ENCODE measurements around the gene PRR27. TPM values are rescaled to one million over a fixed set of nuclear protein-coding genes. Genes with fewer than 3 reads are reported as not detected.
"Not testable (repeated sequence)": the region's sequence is repeated elsewhere in the genome, so short reads cannot be mapped to it uniquely, and the experiment has no call there.

The PRR27 gene
- total RNA-seq, 1 experiment from 2014 or later: not detected

DNA sequence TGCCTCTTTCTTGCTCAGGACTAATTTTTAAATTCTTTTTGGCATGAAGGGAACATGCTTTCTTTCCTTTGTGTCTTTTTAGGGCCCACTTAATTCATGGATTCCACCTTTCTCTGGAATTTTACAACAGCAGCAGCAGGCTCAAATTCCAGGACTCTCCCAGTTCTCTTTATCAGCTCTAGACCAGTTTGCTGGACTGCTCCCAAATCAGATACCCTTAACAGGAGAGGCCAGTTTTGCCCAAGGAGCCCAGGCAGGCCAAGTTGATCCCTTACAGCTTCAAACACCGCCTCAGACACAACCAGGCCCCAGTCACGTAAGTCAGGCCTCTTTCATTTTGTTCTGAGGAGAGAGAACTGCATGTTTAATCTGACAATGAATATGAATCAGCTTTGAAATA, 43.8 kb downstream of the PRR27 start:
- no peak for DNase-seq (ENCODE audit: low read depth)

DNA sequence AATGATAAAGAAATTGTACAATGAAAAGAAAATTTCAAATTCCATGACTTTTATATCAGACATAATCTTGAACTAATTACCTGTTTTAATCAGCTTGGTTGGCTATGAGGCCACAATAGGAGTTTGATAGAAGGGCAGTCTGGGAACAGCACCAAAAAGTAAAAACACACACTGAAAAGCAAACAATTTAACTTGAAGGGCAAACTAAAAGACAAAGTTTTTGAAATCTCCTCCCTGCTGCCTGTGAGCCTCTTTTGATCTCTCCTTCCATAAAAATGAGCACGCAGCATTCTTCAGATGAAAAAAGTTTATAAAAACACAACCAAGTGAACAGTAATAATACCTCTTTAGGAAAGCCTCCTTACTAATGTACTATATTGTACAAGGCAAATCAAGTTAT, 49.6 kb downstream of the PRR27 start:
- DNase-seq (ENCODE audit: low read depth): no peak

- not testable (repeated sequence) for DNase-seq (ENCODE audit: low read depth)
Measured at GRCh38 chr4:70212752-70213151, 58.7 kb downstream of the PRR27 start.

Other genes starting within 250 kb of the PRR27 start
- gene CSN1S1, start 223.2 kb upstream of the PRR27 start, total RNA-seq (2014; rRNA removed; shearing (Covaris generic)): not detected in 2 replicates
- not detected in 2 replicates for gene CSN2, start 188.5 kb upstream of the PRR27 start, total RNA-seq (2014; rRNA removed; shearing (Covaris generic))
- not detected in 2 replicates for gene STATH, start 158.3 kb upstream of the PRR27 start, total RNA-seq (2014; rRNA removed; shearing (Covaris generic))
- 0.80 and 1.1 TPM in 2 replicates for gene HTN3, start 125.8 kb upstream of the PRR27 start, total RNA-seq (2014; rRNA removed; shearing (Covaris generic))
- 0.19 TPM in 1 of 2 replicates, not detected in the other for gene HTN1, start 103.8 kb upstream of the PRR27 start, total RNA-seq (2014; rRNA removed; shearing (Covaris generic))
- not detected in 2 replicates for gene ODAM, start 41.5 kb downstream of the PRR27 start, total RNA-seq (2014; rRNA removed; shearing (Covaris generic))
- gene FDCSP, start 71.9 kb downstream of the PRR27 start, total RNA-seq (2014; rRNA removed; shearing (Covaris generic)): not detected in 2 replicates
- gene CSN3, start 88.4 kb downstream of the PRR27 start, total RNA-seq (2014; rRNA removed; shearing (Covaris generic)): not detected in 2 replicates
- gene CABS1, start 180.7 kb downstream of the PRR27 start, total RNA-seq (2014; rRNA removed; shearing (Covaris generic)): not detected in 2 replicates
- gene SMR3A, start 206.5 kb downstream of the PRR27 start, total RNA-seq (2014; rRNA removed; shearing (Covaris generic)): not detected in 2 replicates
- not detected in 2 replicates for gene SMR3B, start 228.9 kb downstream of the PRR27 start, total RNA-seq (2014; rRNA removed; shearing (Covaris generic))
- gene OPRPN, start 243.7 kb downstream of the PRR27 start, total RNA-seq (2014; rRNA removed; shearing (Covaris generic)): not detected in 2 replicates

Data from HT1080 (cell line).